ENCODE measurements around the gene EIF3J. TPM values are rescaled to one million over a fixed set of nuclear protein-coding genes. Genes with fewer than 3 reads are reported as not detected.

The EIF3J gene, protein sequence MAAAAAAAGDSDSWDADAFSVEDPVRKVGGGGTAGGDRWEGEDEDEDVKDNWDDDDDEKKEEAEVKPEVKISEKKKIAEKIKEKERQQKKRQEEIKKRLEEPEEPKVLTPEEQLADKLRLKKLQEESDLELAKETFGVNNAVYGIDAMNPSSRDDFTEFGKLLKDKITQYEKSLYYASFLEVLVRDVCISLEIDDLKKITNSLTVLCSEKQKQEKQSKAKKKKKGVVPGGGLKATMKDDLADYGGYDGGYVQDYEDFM
- total RNA-seq, result 39.3 and 52.2 TPM in 2 replicates

- TF ChIP-seq, protein P1, sequence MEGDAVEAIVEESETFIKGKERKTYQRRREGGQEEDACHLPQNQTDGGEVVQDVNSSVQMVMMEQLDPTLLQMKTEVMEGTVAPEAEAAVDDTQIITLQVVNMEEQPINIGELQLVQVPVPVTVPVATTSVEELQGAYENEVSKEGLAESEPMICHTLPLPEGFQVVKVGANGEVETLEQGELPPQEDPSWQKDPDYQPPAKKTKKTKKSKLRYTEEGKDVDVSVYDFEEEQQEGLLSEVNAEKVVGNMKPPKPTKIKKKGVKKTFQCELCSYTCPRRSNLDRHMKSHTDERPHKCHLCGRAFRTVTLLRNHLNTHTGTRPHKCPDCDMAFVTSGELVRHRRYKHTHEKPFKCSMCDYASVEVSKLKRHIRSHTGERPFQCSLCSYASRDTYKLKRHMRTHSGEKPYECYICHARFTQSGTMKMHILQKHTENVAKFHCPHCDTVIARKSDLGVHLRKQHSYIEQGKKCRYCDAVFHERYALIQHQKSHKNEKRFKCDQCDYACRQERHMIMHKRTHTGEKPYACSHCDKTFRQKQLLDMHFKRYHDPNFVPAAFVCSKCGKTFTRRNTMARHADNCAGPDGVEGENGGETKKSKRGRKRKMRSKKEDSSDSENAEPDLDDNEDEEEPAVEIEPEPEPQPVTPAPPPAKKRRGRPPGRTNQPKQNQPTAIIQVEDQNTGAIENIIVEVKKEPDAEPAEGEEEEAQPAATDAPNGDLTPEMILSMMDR (IDR thresholded peaks at IDR 0.05; ENCODE audit: insufficient read depth, low read depth, low read length), result no peak
- DNase-seq (ENCODE audit: low read depth), result peak; percentile 97
- H3K4me3 ChIP-seq (ENCODE audit: low read depth, low read length), result peak within 1 kb of the TSS; percentile 89
Observed at GRCh38 chr15:44536962-44537734, at the start of gene EIF3J. Gene EIF3J, plus strand, starts transcription at chr15:44537147. Its CDS starts 48 bp downstream, at chr15:44537195.

DNA sequence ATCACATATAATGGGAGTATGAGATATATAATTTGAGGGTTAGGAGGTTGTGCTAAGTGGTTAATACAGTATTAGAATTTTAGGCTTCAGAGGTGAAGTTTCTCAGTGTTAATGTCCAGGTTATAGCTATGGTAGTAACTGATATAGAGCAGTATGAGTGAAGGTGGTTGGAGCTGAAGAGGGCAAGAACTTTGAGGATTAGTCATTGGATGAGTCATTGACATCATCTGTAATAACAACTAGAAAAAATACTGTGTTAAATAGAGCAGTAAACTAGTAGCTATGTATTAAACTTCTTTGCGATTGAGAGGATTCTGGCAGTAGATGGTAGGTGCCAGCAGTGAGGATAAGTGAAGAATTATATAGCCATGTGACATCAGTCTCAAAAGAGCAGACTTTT lies 47.5 kb upstream of the EIF3J start:
- TF ChIP-seq, protein P1 (IDR thresholded peaks at IDR 0.05; ENCODE audit: insufficient read depth, low read depth, low read length), result no peak
- DNase-seq (ENCODE audit: low read depth), result peak; percentile 70
- H3K4me3 ChIP-seq (ENCODE audit: low read depth, low read length), result no peak overlapping the region

DNA sequence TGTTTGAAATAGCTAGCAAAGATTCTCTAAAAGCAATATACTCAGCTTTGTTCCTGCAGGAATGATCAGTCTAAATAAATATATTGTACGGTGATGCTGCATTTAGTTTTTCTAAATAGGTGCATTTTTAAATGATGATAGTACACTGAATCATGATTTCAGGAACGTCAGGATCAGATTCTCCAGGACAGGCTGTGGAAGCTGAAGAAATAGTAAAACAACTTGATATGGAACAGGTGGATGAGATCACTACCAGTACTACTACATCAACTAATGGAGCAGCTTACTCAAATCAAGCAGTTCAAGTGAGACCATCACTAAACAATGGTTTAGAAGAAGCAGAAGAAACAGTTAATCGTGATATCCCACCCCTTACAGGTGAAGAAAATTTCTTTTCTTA lies 46.3 kb upstream of the EIF3J start:
- no peak for DNase-seq (ENCODE audit: low read depth)
- TF ChIP-seq, protein P1 (IDR thresholded peaks at IDR 0.05; ENCODE audit: insufficient read depth, low read depth, low read length), result no peak

GRCh38 chr15:44492040-44492439 lies 44.9 kb upstream of the EIF3J start:
- TF ChIP-seq, protein P1 (IDR thresholded peaks at IDR 0.05; ENCODE audit: insufficient read depth, low read depth, low read length), result no peak
- no peak overlapping the region for H3K4me3 ChIP-seq (ENCODE audit: low read depth, low read length)
- no peak for DNase-seq (ENCODE audit: low read depth)

More for the DNA sequence above, 46.3 kb upstream of the EIF3J start:
- H3K4me3 ChIP-seq (ENCODE audit: low read depth, low read length), result no peak overlapping the region

GRCh38 chr15:44492672-44493071 lies 44.3 kb upstream of the EIF3J start:
- H3K4me3 ChIP-seq (ENCODE audit: low read depth, low read length), result no peak overlapping the region
- no peak for DNase-seq (ENCODE audit: low read depth)
- TF ChIP-seq, protein P1 (IDR thresholded peaks at IDR 0.05; ENCODE audit: insufficient read depth, low read depth, low read length), result no peak

GRCh38 chr15:44495562-44495961 lies 41.4 kb upstream of the EIF3J start:
- TF ChIP-seq, protein P1 (IDR thresholded peaks at IDR 0.05; ENCODE audit: insufficient read depth, low read depth, low read length), result no peak
- DNase-seq (ENCODE audit: low read depth), result no peak
- no peak overlapping the region for H3K4me3 ChIP-seq (ENCODE audit: low read depth, low read length)

Measured in fibroblast of villous mesenchyme (primary cell).